ENCODE data around the gene ENOX2.

DNA sequence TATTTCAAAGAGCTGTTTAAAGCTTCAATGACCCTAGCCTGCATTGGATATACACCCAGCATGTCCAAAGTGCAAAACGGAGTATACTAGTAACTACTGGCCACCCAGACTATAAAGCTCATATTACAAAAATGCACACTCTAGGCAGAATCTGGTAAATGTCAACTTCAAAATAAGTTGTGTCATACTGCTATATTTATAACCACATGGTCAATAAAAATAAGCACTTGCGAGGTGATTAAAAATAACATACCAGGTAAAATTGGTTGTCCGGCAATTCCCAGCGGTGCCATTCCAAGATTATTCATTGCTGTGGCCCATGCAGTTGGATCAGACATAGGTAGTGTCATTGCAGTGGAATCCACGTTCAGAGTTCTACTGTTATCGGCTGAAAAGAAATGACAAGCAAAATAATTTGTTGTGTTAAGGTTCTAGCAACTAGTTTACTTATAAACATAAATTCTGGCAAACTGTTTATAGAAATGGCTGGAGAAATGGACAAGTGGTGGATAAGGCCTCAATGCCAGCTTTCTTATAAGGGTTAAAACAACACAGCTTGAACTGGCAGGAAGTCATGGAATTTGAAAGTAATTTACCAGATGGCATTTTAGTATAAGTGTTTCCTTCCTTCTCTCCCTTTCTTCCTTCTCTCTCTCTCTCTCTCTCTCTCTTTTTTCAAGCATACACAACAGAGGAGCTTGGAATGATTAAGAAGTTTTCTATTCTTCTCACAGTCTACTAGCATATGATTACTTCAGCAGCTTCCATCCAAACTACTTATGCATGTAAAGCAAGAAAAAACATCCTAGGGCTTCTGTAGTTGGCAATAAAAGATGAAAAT is 199.9 kb downstream of the ENOX2 start:
- no peak for TF ChIP-seq CTCF (conservative IDR thresholded peaks at IDR 0.05)
- TF ChIP-seq EZH2 (IDR thresholded peaks at IDR 0.05; ENCODE audit: low read depth) = no peak

Data from PC-9 (cell line).